HG02798 (cell line): Measurements from ENCODE around the gene SAMD14.

Source experiments
- ATAC-seq: cut with Tn5 transposase; IDR thresholded peaks from one replicate; pipeline ENCODE4 v1.9.1; 2021; ENCODE audit warnings: mild to moderate bottlenecking; ENCODE audit not compliant: unreplicated experiment, poor library complexity

The SAMD14 gene

DNA sequence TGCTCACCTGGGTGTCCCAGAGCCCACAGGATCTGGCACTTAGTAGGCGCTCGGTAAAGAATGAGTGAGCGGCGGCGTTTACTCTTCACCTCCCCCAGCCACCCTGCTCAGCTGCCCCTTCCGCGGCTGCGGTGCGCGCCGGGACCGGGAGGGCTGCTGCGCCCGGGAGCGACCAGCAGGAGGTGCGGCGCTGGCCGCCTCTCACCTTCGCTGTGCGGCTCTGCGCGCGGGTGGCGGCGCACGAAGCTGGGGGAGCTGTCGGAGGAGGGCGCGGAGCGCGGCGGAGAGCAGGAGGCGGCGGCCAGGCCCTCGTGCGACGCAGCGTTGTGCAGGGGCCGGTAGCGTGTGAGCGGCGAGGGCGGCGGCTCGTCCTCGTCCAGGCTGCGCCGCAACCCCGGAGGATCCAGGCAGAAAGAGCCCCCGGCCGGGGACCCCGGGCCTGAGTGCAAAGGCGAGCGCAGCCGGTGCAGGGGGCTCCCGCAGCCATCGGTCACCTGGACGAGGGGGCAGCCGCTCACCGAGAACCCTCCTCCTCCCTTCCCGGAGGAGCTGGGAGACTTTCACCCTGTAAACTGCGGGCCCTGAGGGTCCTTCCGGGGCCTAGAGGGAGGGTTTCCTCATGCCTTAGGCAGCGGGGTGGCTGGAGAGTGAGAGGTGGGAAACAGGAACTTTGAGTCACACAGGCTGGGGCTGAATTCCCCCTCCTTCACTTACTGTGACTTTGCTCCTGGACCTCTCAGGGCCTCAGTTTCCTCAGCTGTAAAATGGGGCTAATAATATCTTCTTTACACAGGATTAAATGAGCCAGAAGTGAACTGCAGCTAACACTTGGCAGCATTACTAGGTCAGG lies 12.5 kb downstream of the SAMD14 start:
- no peak for ATAC-seq

DNA sequence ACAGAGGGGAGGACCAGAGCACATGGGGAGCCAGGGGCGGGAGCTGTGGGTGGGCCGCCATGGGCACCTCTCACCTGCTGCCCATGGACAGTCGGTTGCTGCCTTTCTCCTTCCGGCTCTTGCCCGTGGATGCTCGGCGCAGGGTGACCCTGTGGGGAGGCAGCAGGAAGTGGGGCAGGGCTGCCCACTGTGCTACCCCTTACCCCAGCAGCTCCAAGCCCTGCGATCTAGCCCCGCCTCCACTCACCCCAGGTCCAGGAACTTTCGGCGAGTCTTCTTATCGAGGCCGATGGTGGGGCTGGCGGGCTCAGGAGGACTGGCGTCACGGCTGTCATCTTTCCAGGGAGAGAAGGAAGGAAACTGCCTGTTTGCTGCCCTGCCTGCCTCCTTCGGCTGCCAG lies 14.2 kb downstream of the SAMD14 start:
- no peak for ATAC-seq

DNA sequence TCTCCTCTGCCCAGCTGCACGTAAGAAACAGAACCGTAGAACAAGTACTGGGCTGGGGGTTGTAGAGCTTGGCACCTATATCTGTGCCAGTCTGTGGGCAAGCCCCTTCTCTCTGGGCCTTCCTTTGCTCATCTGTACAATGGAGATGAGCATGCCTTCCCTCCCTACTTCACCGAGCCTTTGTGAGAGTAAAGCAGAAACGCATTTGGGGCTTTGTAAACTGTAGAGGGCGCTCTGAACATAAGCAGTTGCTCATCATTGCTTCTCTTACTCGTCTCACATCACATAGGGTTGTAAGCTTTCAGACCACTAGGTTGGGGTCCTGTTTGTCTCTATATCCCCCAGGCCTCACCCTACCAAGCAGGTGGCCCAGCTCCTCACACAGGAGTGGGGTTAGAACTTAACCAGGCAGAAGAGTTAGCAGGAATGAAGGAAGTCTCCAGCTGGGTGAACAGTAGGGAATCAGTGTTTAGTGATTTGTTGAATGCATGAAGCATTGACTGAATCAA lies 15.1 kb downstream of the SAMD14 start:
- ATAC-seq, result no peak

DNA sequence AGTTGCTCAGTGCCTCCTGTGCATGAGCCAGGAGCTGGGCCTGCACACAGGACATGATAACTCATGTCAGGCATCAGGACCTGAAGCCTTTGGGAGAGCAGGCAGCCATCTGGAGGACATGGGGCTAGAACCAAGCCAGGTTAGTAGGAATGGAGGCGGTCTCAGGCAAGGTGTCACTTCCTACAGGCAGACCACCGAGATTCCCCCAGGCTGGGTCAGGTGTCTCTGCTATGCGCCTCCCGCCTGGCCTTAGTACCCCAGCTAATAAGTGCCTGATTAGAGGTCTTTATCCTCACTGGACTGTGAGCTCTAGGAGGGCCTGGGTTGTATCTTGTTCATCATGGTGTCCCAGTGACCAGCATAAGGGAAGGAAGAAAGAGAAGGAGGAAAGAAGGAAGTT lies 15.6 kb downstream of the SAMD14 start:
- ATAC-seq, result no peak

DNA sequence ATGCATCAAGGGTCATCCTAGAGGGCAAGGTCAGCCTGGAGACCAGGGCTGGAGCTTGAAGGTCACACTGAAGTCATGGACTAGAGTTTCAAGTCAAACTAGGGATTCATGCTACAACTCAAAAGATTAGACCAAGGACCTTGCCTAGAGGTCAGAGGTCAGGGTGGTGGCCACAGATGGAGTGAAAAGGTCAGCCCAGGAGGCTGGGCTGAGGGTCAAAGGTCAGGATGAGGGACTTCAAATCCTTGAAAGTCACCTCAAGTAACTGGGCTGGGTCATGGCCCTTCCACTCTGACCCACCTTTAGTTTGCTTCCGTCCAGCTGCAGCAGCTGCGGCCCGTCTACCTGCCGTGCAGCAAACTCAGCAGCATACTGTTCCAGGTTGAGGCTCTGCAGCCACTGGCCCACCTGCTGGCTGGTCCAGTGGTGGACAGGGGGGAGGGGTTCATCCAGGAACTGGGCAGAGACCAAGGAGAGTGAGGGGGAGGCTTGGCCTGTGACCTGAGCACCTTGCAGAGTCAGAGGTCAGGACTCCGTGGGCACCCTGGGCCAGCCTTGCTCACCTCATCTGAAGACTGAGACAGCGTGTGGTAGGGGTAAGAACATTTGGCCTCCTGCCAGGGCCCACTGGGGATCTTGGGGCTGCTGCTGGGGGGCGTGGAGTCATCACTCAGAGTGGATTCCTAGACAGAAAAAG lies 16.2 kb downstream of the SAMD14 start:
- ATAC-seq, result no peak

DNA sequence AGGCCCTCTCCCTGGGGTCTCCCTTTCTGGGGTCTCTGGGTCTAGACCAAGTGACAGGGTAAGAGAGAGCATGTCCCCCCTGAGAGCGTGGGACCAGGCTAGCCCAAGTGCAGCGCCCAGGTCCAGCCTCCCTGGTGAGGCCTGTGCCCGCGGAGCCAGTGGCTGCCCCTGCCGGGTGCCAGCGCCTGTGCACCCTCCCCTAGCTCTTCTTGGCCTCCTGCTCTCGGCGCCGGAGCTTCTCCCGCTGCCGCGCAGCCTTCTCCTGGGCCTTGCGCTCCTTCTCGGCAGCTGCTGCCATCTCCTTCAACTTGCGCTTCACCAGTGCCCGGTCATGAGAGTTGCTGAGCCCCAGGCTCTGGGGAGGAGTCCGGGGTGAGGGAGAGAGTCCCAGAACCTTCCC lies 17.3 kb downstream of the SAMD14 start:
- ATAC-seq, result no peak

DNA sequence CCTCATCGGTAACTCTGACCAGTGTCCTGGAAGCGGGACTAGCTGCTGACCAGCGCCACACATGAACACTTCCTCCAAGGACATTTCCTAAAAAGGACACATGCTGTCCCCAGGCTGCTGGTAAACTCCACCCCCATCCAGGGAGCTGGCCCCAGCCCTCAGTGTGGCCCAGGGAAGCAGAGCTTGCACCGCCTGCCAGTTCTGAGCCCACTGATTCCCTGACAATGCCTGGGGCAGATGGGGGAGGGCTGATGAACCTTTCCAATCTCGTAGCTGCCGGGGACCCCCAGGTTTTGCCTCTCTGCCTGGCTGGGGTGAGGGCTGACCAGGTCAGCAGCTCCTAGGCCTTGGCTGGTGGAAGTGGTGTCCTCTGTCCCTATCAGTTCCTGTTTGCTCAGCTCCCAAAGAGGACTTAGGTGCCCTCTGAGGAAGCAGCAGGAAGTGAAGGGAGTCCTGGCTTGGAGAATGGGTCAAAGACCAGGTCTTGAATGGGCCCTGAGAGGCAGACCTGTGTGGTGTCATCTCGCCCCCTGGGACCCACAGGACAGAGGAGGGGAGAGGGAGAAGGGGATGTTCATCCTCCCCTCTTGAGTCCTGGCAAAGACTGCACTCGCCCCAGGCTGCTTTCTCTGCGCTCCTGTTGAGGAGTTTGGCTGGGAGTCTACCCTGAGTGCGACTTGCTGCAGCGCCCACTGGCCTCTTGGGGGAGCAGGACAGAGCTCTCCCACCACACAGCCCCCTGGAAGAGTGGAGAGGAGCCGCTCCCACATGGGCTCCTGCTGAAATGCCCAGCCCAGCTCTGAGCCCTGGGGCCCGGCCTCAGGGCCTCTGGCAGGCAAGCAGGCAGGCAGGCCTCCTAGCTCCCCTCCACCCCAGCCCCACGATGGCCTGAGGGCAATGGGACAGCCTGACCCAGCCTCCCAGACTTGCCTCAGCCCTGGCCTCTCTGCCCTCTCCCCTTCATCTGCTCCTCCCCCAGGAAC lies 18.0 kb downstream of the SAMD14 start:
- ATAC-seq, result no peak

DNA sequence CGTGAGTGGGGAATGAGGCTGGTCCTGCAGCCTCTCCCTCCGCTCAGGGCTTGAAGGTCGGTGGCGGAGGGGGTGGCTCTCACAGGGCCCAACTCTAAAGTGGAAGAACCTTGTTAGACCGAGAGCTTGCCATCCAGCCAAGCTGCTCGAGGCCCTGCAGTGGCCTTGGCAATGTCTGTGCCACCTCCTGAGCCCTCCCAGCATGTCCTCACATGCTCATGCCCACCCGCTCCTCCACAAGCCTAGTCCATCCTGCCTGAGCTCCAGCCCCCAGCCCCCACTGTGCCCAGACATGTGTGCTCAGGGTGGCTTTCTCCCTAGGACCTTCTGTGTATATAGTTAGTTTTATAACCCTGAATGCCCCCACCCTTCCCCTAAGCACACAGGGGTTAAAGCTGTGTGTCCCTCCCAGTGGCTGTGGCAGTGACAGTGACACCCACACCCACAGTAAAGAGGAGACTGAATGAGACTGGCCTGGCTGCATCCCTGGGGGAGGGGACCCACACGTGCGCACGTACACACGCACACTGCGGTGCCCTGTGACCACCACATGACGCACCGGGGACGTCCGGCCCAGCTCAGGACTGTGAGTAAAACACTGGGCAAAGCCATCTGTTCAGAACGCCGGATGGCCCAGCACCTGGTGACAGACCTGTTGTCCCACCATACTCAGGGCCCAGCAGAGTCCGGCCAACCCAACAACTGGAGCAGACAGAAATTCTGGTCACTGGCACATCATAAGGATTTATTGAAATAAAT lies 19.2 kb downstream of the SAMD14 start:
- ATAC-seq, result no peak

DNA sequence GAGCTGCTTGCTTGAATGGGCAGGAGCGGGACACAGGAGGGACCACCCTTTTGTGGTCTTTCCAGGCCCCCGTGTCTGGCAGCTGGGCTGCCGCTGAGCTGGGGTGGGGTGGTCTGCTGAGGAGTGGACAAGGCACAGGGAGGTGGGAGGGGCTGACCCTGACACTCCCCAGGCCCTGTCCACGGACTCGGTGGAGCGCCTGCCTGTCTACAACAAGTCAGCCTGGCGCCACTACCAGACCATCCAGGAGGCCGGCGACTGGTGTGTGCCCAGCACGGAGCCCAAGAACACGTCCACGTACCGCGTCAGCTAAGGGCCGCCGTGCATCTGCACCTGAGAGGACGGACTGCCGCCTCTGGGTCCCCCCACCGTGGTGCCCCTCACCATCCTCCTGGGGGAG lies 20.2 kb downstream of the SAMD14 start:
- ATAC-seq, result no peak

DNA sequence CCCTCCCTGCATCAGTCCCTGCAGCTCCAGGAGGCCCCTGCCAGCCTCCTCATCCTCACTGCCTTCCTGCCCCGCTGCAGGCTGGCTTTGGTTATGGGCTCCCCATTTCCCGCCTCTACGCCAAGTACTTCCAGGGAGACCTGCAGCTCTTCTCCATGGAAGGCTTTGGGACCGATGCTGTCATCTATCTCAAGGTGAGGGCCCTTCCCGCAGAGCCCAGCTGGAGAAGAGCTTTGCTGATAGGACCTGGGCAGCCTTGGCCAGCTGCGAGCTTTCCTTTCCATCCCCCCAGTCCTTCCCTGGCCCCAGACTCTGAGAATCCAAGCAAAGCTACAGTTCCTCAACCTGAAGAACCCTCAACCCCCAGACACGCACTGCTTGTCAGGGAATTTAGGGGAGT lies 20.8 kb downstream of the SAMD14 start:
- ATAC-seq, result no peak

DNA sequence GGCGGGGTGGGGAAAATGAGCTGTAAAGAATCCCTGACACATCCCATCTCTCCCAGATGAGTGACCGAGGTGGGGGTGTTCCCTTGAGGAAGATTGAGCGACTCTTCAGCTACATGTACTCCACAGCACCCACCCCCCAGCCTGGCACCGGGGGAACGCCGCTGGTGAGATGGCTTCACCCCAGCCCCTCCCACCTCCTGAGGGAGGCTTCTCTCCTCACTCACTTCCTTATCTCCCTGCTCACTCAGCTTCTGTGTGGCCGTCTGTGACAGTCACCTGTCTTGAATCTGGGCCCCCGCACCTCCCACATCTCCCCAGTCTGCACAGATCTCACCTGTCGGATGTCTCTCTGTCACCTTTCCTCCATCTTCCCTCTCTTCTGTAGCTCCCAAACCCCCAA lies 21.4 kb downstream of the SAMD14 start:
- ATAC-seq, result no peak

DNA sequence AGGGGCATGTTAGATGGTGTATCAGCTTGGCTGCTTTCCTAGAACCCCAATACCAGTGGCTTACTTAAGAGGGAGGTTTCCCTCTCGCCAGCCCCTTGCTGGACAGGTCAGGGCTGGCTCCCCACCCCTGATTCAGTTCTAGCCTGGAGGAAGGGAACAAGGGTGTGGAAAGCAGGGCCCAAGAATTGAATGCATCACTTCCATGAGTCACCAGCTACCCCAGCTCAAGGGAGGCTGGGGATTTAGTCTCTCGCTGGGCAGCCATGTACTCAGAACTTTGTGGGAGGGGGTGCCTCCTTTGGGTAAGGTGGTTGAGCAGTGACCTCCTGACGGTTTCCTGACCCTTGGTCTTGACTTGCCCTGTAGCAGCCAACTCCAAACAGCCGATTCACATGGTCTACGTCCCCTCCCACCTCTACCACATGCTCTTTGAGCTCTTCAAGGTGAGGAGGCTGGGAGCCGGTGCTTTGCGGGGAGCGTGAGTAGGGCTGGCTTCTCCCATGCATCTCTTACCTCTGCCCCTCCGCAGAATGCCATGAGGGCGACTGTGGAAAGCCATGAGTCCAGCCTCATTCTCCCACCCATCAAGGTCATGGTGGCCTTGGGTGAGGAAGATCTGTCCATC lies 22.1 kb downstream of the SAMD14 start:
- ATAC-seq, result no peak

DNA sequence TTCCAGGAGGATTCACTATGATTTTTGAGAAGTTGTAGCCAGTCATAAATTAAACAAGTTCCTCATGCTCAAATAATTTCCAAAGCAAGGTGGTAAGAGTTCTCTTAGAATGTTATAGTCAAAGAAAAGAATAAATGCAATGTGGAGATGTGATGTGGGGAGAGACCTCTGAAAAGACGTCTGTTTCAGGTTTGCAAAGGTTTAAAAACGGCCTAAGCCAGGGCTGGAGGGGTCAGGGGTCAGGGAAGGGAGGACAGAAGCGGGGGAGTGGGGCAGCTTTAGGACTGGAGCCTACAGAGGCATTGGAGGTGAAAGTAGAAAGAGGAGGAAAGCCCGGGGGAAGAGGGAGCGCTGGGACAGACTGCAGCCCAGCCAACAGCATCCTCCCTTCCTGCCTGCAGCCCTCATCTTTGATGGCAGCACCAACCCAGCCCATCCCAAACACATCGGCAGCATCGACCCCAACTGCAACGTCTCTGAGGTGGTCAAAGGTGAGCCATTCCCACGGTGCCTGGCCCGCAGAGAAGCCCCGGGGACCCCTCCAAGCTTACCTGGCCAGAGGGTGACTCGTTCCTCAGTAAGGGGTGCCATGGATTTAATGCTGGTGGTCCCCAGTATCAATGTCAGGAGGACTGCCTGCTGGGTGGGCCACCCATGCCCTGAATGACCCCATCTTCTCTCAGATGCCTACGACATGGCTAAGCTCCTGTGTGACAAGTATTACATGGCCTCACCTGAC lies 23.4 kb downstream of the SAMD14 start:
- ATAC-seq, result no peak

DNA sequence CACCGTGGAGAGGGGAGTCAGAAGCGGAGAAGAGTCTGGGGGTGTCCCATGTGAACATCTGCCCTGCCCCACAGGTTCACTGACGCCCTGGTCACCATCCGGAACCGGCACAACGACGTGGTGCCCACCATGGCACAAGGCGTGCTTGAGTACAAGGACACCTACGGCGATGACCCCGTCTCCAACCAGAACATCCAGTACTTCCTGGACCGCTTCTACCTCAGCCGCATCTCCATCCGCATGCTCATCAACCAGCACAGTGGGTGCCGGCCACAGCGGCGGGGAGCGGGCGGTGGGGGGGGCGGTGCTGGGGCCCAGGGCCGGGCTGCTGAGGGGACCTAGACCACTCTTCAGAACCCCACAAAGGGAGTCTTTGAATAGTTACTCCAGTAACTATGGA lies 24.1 kb downstream of the SAMD14 start:
- no peak for ATAC-seq

DNA sequence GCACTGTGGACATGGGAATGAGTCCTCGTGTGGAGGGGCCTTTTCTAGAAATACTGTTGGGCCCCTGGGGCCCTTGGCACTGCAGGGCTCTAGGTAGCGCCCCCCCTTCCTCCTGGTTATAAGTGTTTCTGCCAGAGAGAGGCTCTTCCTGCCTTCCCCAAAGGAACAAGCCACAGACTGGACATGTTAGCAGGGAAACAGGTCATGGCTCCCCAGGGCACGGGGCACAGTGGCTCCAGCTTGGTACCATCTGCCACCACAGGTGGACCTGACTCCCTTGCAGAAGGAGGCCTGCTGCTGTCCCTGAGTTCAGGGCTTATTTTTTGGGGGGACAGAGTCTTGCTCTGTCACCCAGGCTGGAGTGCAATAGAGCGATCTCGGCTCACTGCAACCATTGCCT lies 26.0 kb downstream of the SAMD14 start:
- no peak for ATAC-seq

DNA sequence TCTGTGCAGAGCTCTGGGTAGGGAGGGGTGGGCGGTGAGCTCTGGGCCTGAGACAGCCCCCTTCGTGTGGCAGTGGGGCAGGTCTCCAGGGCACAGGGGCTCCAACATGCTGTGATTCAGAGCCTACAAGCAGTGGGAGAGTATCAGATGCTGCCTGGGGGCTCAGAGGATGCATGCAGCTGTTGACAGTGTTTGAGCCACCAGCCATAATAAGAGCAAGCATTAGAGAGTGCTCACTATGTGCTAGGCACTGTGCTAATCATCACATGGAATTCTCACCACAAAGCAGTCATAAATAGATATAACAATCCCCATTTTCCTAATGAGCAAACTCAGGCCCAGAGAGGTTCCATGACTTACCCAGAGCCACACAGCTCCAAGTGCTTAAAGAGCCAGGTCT lies 26.7 kb downstream of the SAMD14 start:
- no peak for ATAC-seq

DNA sequence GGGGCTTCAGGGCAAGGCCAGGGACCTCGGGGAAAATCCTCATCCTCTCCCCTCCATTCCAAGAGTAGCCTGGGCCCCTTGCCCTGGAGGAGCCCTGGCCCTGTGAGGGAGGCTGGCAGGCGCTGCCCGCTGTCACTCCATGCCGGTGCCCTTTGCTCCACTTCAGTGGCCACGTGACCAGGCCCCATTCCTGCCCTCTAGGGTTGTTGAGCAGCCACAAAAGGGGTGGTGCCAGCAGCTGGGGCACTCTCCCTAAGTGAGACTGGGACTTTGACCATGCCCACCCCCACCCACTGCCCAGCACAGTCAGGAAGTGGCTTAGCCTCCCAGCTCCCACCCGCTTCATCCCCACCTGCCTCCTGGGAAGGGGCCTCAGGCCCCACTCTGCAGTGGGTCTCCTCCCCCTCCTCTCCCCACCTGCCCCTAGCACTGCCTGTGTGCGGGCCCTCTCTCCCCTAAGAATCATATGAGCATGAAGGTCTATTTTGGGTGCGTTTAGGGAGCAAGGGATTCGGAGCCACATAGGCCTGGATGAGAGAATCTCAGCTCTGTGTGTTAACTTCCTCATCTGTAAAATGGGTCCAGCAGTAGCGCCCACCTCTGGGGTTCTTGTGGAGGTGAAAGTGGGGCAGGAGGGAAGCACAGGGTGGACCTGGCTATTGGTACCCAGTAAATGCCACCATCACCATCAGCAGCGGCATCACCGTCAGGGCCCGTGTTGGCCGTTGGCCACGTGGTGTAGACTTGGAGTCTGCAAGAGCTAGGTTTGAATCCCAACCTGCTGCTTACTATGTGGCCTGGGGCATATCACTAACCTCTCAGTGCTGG lies 27.6 kb downstream of the SAMD14 start:
- ATAC-seq, result no peak
